HG03354 (cell line): ENCODE measurements around the gene CSGALNACT2.

Source experiments
- ATAC-seq: cut with Tn5 transposase; IDR thresholded peaks from one replicate; pipeline ENCODE4 v1.9.1; 2021; ENCODE audit warnings: mild to moderate bottlenecking; ENCODE audit not compliant: unreplicated experiment, poor library complexity, severe bottlenecking

CSGALNACT2 gene

GRCh38 chr10:43234471-43235041 lies 96.3 kb downstream of the CSGALNACT2 start:
- ATAC-seq, result no peak
